ENCODE data around the gene CAP1. TPM values are rescaled to one million over a fixed set of nuclear protein-coding genes. Genes with fewer than 3 reads are reported as not detected.

The CAP1 gene
- total and polyA plus RNA-seq, 2 of the 13 experiments (the other 11 are each of a cell fraction or from before 2014, with no cell fraction given) = 174 to 195 TPM

GRCh38 chr1:39992888-39993287, 47.6 kb upstream of the CAP1 start:
- no peak overlapping the region for H3K4me3 ChIP-seq (replicated peaks in 1 of 3; ENCODE audit: insufficient read depth in 1 of 3, low read depth in 2 of 3, low read length in 3 of 3)
- no peaks in the 10 kb centered on the region for H4K20me1 ChIP-seq (ENCODE audit: insufficient read depth, low read length)
- TF ChIP-seq, protein P1, sequence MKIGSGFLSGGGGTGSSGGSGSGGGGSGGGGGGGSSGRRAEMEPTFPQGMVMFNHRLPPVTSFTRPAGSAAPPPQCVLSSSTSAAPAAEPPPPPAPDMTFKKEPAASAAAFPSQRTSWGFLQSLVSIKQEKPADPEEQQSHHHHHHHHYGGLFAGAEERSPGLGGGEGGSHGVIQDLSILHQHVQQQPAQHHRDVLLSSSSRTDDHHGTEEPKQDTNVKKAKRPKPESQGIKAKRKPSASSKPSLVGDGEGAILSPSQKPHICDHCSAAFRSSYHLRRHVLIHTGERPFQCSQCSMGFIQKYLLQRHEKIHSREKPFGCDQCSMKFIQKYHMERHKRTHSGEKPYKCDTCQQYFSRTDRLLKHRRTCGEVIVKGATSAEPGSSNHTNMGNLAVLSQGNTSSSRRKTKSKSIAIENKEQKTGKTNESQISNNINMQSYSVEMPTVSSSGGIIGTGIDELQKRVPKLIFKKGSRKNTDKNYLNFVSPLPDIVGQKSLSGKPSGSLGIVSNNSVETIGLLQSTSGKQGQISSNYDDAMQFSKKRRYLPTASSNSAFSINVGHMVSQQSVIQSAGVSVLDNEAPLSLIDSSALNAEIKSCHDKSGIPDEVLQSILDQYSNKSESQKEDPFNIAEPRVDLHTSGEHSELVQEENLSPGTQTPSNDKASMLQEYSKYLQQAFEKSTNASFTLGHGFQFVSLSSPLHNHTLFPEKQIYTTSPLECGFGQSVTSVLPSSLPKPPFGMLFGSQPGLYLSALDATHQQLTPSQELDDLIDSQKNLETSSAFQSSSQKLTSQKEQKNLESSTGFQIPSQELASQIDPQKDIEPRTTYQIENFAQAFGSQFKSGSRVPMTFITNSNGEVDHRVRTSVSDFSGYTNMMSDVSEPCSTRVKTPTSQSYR (CRISPR knock-in tag; IDR thresholded peaks at IDR 0.05; ENCODE audit: borderline replicate concordance) = no peak
- TF ChIP-seq ELF4 (CRISPR knock-in tag; IDR thresholded peaks at IDR 0.05; ENCODE audit: borderline replicate concordance) = no peak
- TF ChIP-seq ZNF782 (CRISPR knock-in tag; IDR thresholded peaks at IDR 0.05; ENCODE audit: borderline replicate concordance) = no peak
- TF ChIP-seq MXD4 (CRISPR knock-in tag; IDR thresholded peaks at IDR 0.05) = no peak
- no peak for TF ChIP-seq ZFP1 (CRISPR knock-in tag; IDR thresholded peaks at IDR 0.05)
- no peak for TF ChIP-seq DR1 (CRISPR knock-in tag; IDR thresholded peaks at IDR 0.05)
- TF ChIP-seq ARID5B (CRISPR knock-in tag; IDR thresholded peaks at IDR 0.05) = no peak
- H3K9ac ChIP-seq (ENCODE audit: insufficient read depth, low read depth, low read length) = no peak overlapping the region
- CTCF ChIA-PET (ENCODE audit: low intra/inter-chr PET ratio, low total read pairs) = no interaction called here
- no peaks in the 10 kb centered on the region for H3K36me3 ChIP-seq (replicated peaks in 1 of 2; ENCODE audit: control insufficient read depth in 1 of 2, insufficient read depth in 2 of 2, low read length in 2 of 2)
- intact Hi-C loops (cut with micrococcal nuclease; ENCODE audit: unreplicated experiment) = no loop called here
- POLR2A ChIA-PET = no interaction called here
- BruUV-seq (replicated peaks) = no TSS peak
- H3K4me2 ChIP-seq (ENCODE audit: low read depth, low read length) = no peak overlapping the region
- H3K27me3 ChIP-seq (ENCODE audit: control insufficient read depth in 1 of 2, insufficient read depth in 2 of 2, low read length in 2 of 2) = no peaks in the 10 kb centered on the region; a peak in 3 of 5 replicates
- H2AFZ ChIP-seq (ENCODE audit: low read length) = no peak overlapping the region
- H3K79me2 ChIP-seq (ENCODE audit: insufficient read depth, low read length) = no peaks in the 10 kb centered on the region
- DNase-seq (ENCODE audit: low spot score) (no peak), FAIRE-seq (no peak), ATAC-seq (no peak)
- H3K9me3 ChIP-seq (ENCODE audit: low read length) = no peaks in the 10 kb centered on the region
- no peak overlapping the region for H3K27ac ChIP-seq (ENCODE audit: extremely low read length, insufficient read depth, low read length)
- in situ Hi-C loops (cut with HindIII; ENCODE audit: extremely low pct_ligation_motif_present, low pct_unique_long_range_greater_than_20kb) = no loop called here
- WGBS (ENCODE audit: low lambda C conversion rate) = 56% methylated on average over 5 of the region's 5 CpGs
- no peaks in the 10 kb centered on the region for H3K4me1 ChIP-seq (ENCODE audit: insufficient read depth, low read length)
